ENCODE data around the gene EPHB2.

GRCh38 chr1:22916471-22916820, 205.8 kb downstream of the EPHB2 start:
- TF ChIP-seq ZNF76 (tag by site-specific recombination; IDR thresholded peaks at IDR 0.05; ENCODE audit: borderline replicate concordance, low read depth) (no peak), SP3 (tag by site-specific recombination; IDR thresholded peaks at IDR 0.05) (no peak), ZFP69B (tag by site-specific recombination; IDR thresholded peaks at IDR 0.05) (no peak), ZNF350 (tag by site-specific recombination; IDR thresholded peaks at IDR 0.05) (no peak), ZNF530 (tag by site-specific recombination; IDR thresholded peaks at IDR 0.05; ENCODE audit: low read depth) (no peak), HOXC10 (CRISPR knock-in tag; IDR thresholded peaks at IDR 0.05) (no peak), ZBTB49 (tag by site-specific recombination; IDR thresholded peaks at IDR 0.05; ENCODE audit: low read depth) (no peak), ZNF670 (tag by site-specific recombination; IDR thresholded peaks at IDR 0.05; ENCODE audit: low read depth) (no peak), ZBTB21 (tag by site-specific recombination; IDR thresholded peaks at IDR 0.05) (no peak)
- TF ChIP-seq, protein P1, sequence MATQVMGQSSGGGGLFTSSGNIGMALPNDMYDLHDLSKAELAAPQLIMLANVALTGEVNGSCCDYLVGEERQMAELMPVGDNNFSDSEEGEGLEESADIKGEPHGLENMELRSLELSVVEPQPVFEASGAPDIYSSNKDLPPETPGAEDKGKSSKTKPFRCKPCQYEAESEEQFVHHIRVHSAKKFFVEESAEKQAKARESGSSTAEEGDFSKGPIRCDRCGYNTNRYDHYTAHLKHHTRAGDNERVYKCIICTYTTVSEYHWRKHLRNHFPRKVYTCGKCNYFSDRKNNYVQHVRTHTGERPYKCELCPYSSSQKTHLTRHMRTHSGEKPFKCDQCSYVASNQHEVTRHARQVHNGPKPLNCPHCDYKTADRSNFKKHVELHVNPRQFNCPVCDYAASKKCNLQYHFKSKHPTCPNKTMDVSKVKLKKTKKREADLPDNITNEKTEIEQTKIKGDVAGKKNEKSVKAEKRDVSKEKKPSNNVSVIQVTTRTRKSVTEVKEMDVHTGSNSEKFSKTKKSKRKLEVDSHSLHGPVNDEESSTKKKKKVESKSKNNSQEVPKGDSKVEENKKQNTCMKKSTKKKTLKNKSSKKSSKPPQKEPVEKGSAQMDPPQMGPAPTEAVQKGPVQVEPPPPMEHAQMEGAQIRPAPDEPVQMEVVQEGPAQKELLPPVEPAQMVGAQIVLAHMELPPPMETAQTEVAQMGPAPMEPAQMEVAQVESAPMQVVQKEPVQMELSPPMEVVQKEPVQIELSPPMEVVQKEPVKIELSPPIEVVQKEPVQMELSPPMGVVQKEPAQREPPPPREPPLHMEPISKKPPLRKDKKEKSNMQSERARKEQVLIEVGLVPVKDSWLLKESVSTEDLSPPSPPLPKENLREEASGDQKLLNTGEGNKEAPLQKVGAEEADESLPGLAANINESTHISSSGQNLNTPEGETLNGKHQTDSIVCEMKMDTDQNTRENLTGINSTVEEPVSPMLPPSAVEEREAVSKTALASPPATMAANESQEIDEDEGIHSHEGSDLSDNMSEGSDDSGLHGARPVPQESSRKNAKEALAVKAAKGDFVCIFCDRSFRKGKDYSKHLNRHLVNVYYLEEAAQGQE (tag by site-specific recombination; IDR thresholded peaks at IDR 0.05): no peak
- TF ChIP-seq, protein P2, sequence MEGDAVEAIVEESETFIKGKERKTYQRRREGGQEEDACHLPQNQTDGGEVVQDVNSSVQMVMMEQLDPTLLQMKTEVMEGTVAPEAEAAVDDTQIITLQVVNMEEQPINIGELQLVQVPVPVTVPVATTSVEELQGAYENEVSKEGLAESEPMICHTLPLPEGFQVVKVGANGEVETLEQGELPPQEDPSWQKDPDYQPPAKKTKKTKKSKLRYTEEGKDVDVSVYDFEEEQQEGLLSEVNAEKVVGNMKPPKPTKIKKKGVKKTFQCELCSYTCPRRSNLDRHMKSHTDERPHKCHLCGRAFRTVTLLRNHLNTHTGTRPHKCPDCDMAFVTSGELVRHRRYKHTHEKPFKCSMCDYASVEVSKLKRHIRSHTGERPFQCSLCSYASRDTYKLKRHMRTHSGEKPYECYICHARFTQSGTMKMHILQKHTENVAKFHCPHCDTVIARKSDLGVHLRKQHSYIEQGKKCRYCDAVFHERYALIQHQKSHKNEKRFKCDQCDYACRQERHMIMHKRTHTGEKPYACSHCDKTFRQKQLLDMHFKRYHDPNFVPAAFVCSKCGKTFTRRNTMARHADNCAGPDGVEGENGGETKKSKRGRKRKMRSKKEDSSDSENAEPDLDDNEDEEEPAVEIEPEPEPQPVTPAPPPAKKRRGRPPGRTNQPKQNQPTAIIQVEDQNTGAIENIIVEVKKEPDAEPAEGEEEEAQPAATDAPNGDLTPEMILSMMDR (tag by site-specific recombination; IDR thresholded peaks at IDR 0.05): no peak

Data from HEK293 (cell line).